NCI-H774 (cell line): ENCODE measurements around the gene VPS41.
"Not testable (repeated sequence)": the region's sequence is repeated elsewhere in the genome, so short reads cannot be mapped to it uniquely, and the experiment has no call there.

Experiments
- DNase-seq: peaks from one replicate; lab custom pipeline; 2025; lab: John Stamatoyannopoulos, UW

Gene VPS41

GRCh38 chr7:38854947-38855346 is 54.0 kb downstream of the VPS41 start:
- not testable (repeated sequence) for DNase-seq

GRCh38 chr7:38851321-38851720 is 57.7 kb downstream of the VPS41 start:
- no peak for DNase-seq

- DNase-seq: no peak
These were observed 62.7 kb downstream of the VPS41 start for GRCh38 chr7:38846280-38846679.

GRCh38 chr7:38844952-38845563 is 63.9 kb downstream of the VPS41 start:
- no peak for DNase-seq

- no peak for DNase-seq
These were observed 66.2 kb downstream of the VPS41 start for GRCh38 chr7:38842746-38843145.

- no peak for DNase-seq
These were observed 68.1 kb downstream of the VPS41 start for GRCh38 chr7:38840736-38841460.

- DNase-seq: no peak
These were observed 69.1 kb downstream of the VPS41 start for GRCh38 chr7:38839851-38840250.

GRCh38 chr7:38838725-38839385 is 70.1 kb downstream of the VPS41 start:
- no peak for DNase-seq

- no peak for DNase-seq
These were observed 74.6 kb downstream of the VPS41 start for GRCh38 chr7:38834357-38834756.

GRCh38 chr7:38833329-38833728 is 75.7 kb downstream of the VPS41 start:
- no peak for DNase-seq

GRCh38 chr7:38831259-38831996 is 77.6 kb downstream of the VPS41 start:
- DNase-seq: no peak

- no peak for DNase-seq
These were observed 78.2 kb downstream of the VPS41 start for GRCh38 chr7:38830826-38831225.

GRCh38 chr7:38829488-38830165 is 79.4 kb downstream of the VPS41 start:
- no peak for DNase-seq

GRCh38 chr7:38828026-38828425 is 81.0 kb downstream of the VPS41 start:
- DNase-seq: no peak

GRCh38 chr7:38825721-38826440 is 83.1 kb downstream of the VPS41 start:
- DNase-seq: no peak

- no peak for DNase-seq
These were observed 84.0 kb downstream of the VPS41 start for GRCh38 chr7:38824948-38825347.

GRCh38 chr7:38822549-38822948 is 86.4 kb downstream of the VPS41 start:
- DNase-seq: no peak

- no peak for DNase-seq
These were observed 88.4 kb downstream of the VPS41 start for GRCh38 chr7:38820571-38820970.

GRCh38 chr7:38819463-38819862 is 89.5 kb downstream of the VPS41 start:
- no peak for DNase-seq

GRCh38 chr7:38817526-38817925 is 91.5 kb downstream of the VPS41 start:
- DNase-seq: no peak

- DNase-seq: no peak
These were observed 95.2 kb downstream of the VPS41 start for GRCh38 chr7:38813768-38814167.
